ENCODE data around the gene C3. TPM values are rescaled to one million over a fixed set of nuclear protein-coding genes. Genes with fewer than 3 reads are reported as not detected.

Gene C3
- total RNA-seq, 1 experiment from 2014 or later: 7.0 TPM

DNA sequence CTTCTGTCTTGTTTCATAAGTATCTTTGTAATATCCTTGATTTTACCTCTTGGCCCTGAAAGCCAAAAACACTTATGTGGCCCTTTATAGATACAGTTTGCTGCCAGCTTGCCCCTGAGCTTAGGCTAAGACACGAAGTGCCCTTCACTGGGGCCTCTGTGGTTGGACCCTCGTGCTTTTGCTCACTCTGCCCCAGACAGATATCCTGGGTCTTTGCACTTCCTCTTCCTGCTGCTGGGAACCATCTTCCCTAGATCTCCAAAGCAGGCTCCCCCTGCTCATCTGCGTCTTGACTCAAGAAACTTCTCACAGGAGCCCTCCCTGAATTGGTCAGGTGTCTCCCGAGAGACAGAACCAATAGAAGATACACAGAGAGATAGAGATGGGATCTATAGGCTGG is 48.5 kb downstream of the C3 start:
- H3K36me3 ChIP-seq (ENCODE audit: control insufficient read depth in 1 of 2, insufficient read depth in 2 of 2, low read length in 2 of 2): no peaks in the 10 kb centered on the region
- CTCF ChIA-PET: no interaction called here

DNA sequence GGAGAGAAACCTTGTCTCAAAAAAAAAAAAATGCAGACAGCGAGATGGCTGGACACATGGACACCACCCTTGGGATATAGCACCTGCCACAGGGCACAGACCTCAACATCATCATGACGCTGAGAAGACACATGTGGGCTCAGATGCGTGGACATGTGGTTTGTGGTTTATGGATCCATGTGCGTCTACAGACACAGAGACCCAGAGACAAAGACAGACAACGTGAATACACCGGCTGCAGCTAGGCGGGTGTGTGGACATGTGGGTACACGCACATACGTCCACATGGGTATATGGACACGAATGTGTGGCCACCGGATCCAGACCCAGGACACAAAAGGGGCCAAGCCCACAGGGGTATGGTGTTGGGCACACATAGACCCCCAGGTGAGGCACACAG is 51.8 kb downstream of the C3 start:
- intact Hi-C loops (cut with micrococcal nuclease): no loop called here
- ChIA-PET RAD21 (ENCODE audit: low non-redundant PET in 1 of 2, low total read pairs in 2 of 2, uncharacterized antibody in 2 of 2, unreplicated experiment in 2 of 2) (no interaction called here), CTCF (no interaction called here), POLR2A (no interaction called here)
- no peaks in the 10 kb centered on the region for H3K79me2 ChIP-seq (ENCODE audit: insufficient read depth, low read length)
- H2AFZ ChIP-seq (ENCODE audit: low read depth, low read length, poor library complexity, severe bottlenecking): no peak overlapping the region
- DNase-seq (ENCODE audit: low read depth, low spot score): no peak
- no peak overlapping the region for H3K27ac ChIP-seq (ENCODE audit: low read depth, low read length)
- no peak for ATAC-seq
- H3K4me3 ChIP-seq (replicated peaks in 1 of 2; ENCODE audit: low read depth in 1 of 2, low read length in 2 of 2): no peak overlapping the region
- H3K9me2 ChIP-seq (ENCODE audit: insufficient read depth): no peaks in the 10 kb centered on the region
- H3K36me3 ChIP-seq (ENCODE audit: control insufficient read depth in 1 of 2, insufficient read depth in 2 of 2, low read length in 2 of 2): no peaks in the 10 kb centered on the region
- H3K4me2 ChIP-seq (ENCODE audit: low read length): no peak overlapping the region
- TF ChIP-seq CEBPB (IDR thresholded peaks at IDR 0.05; ENCODE audit: low read depth): no peak
- no peaks in the 10 kb centered on the region for H4K20me1 ChIP-seq (ENCODE audit: insufficient read depth)
- no peak overlapping the region for H3K9ac ChIP-seq (ENCODE audit: low read length)
- no peaks in the 10 kb centered on the region for H3K4me1 ChIP-seq (ENCODE audit: control insufficient read depth in 1 of 2, insufficient read depth in 2 of 2, low read length in 2 of 2)
- no peaks in the 10 kb centered on the region for H3K27me3 ChIP-seq (ENCODE audit: insufficient read depth, low read length)
- BruUV-seq (replicated peaks): no TSS peak
- no peaks in the 10 kb centered on the region for H3K9me3 ChIP-seq (ENCODE audit: control insufficient read depth in 1 of 2, insufficient read depth in 1 of 2, low read depth in 1 of 2, low read length in 2 of 2)

More for the DNA sequence above, 48.5 kb downstream of the C3 start:
- ChIA-PET RAD21 (ENCODE audit: low non-redundant PET in 1 of 2, low total read pairs in 2 of 2, uncharacterized antibody in 2 of 2, unreplicated experiment in 2 of 2) (no interaction called here), POLR2A (no interaction called here)
- H2AFZ ChIP-seq (ENCODE audit: low read depth, low read length, poor library complexity, severe bottlenecking): no peak overlapping the region
- no peaks in the 10 kb centered on the region for H3K9me2 ChIP-seq (ENCODE audit: insufficient read depth)
- TF ChIP-seq POLR2A (IDR thresholded peaks at IDR 0.05; ENCODE audit: borderline replicate concordance, extremely low read depth, insufficient read depth, insufficient read length) (no peak), EZH2 (IDR thresholded peaks at IDR 0.05) (no peak), RAD21 (IDR thresholded peaks at IDR 0.05; ENCODE audit: low read depth) (no peak), JUND (IDR thresholded peaks at IDR 0.05) (no peak), SP1 (IDR thresholded peaks at IDR 0.05; ENCODE audit: low read depth) (no peak), ZFX (IDR thresholded peaks at IDR 0.05) (no peak), EGR1 (IDR thresholded peaks at IDR 0.05; ENCODE audit: low read depth) (no peak), FOSL1 (IDR thresholded peaks at IDR 0.05; ENCODE audit: low read depth) (no peak)
- TF ChIP-seq, protein P1, sequence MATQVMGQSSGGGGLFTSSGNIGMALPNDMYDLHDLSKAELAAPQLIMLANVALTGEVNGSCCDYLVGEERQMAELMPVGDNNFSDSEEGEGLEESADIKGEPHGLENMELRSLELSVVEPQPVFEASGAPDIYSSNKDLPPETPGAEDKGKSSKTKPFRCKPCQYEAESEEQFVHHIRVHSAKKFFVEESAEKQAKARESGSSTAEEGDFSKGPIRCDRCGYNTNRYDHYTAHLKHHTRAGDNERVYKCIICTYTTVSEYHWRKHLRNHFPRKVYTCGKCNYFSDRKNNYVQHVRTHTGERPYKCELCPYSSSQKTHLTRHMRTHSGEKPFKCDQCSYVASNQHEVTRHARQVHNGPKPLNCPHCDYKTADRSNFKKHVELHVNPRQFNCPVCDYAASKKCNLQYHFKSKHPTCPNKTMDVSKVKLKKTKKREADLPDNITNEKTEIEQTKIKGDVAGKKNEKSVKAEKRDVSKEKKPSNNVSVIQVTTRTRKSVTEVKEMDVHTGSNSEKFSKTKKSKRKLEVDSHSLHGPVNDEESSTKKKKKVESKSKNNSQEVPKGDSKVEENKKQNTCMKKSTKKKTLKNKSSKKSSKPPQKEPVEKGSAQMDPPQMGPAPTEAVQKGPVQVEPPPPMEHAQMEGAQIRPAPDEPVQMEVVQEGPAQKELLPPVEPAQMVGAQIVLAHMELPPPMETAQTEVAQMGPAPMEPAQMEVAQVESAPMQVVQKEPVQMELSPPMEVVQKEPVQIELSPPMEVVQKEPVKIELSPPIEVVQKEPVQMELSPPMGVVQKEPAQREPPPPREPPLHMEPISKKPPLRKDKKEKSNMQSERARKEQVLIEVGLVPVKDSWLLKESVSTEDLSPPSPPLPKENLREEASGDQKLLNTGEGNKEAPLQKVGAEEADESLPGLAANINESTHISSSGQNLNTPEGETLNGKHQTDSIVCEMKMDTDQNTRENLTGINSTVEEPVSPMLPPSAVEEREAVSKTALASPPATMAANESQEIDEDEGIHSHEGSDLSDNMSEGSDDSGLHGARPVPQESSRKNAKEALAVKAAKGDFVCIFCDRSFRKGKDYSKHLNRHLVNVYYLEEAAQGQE (IDR thresholded peaks at IDR 0.05; ENCODE audit: low read depth): no peak
- intact Hi-C loops (cut with micrococcal nuclease): no loop called here
- H3K4me2 ChIP-seq (ENCODE audit: low read length): no peak overlapping the region
- BruUV-seq (replicated peaks): no TSS peak
- H3K9ac ChIP-seq (ENCODE audit: low read length): no peak overlapping the region
- H3K9me3 ChIP-seq (ENCODE audit: control insufficient read depth in 1 of 2, insufficient read depth in 1 of 2, low read depth in 1 of 2, low read length in 2 of 2): no peaks in the 10 kb centered on the region
- no peak overlapping the region for H3K27ac ChIP-seq (ENCODE audit: low read depth, low read length)
- no peaks in the 10 kb centered on the region for H3K27me3 ChIP-seq (ENCODE audit: insufficient read depth, low read length)
- H3K4me3 ChIP-seq (replicated peaks in 1 of 2; ENCODE audit: low read depth in 1 of 2, low read length in 2 of 2): no peak overlapping the region
- no peak for ATAC-seq
- peaks cover 12 to 15% of the 10 kb centered on the region in 2 experiments for H3K4me1 ChIP-seq (ENCODE audit: control insufficient read depth in 1 of 2, insufficient read depth in 2 of 2, low read length in 2 of 2)
- no peak for DNase-seq (ENCODE audit: low read depth, low spot score)
- H4K20me1 ChIP-seq (ENCODE audit: insufficient read depth): no peaks in the 10 kb centered on the region
- H3K79me2 ChIP-seq (ENCODE audit: insufficient read depth, low read length): no peaks in the 10 kb centered on the region
